Measurements from ENCODE around the gene CAPN1.

CAPN1 gene

GRCh38 chr11:65224930-65225278 is 43.2 kb downstream of the CAPN1 start:
- TF ChIP-seq ZBTB7A (IDR thresholded peaks at IDR 0.05; ENCODE audit: low read depth) (no peak), YY1 (IDR thresholded peaks at IDR 0.05; ENCODE audit: low read depth) (no peak), TAF1 (IDR thresholded peaks at IDR 0.05; ENCODE audit: low read depth) (no peak)

GRCh38 chr11:65225279-65226102 is 43.8 kb downstream of the CAPN1 start:
- TF ChIP-seq NFIC (IDR thresholded peaks at IDR 0.05) (no peak), USF1 (IDR thresholded peaks at IDR 0.05) (no peak), YY1 (IDR thresholded peaks at IDR 0.05; ENCODE audit: low read depth) (no peak), CEBPB (IDR thresholded peaks at IDR 0.05) (no peak), FOXM1 (IDR thresholded peaks at IDR 0.05; ENCODE audit: borderline replicate concordance, low read depth) (no peak), REST (IDR thresholded peaks at IDR 0.05; ENCODE audit: low read depth) (no peak), MAX (IDR thresholded peaks at IDR 0.05) (no peak), TAF1 (IDR thresholded peaks at IDR 0.05; ENCODE audit: low read depth) (no peak), TCF12 (IDR thresholded peaks at IDR 0.05; ENCODE audit: low read depth) (no peak), ZBTB7A (IDR thresholded peaks at IDR 0.05; ENCODE audit: low read depth) (no peak), EGR1 (IDR thresholded peaks at IDR 0.05) (no peak)

- no peak for TF ChIP-seq USF1 (IDR thresholded peaks at IDR 0.05)
- TF ChIP-seq CEBPB (IDR thresholded peaks at IDR 0.05), result no peak
- TF ChIP-seq TEAD4 (IDR thresholded peaks at IDR 0.05), result no peak
- TF ChIP-seq FOXM1 (IDR thresholded peaks at IDR 0.05; ENCODE audit: borderline replicate concordance, low read depth), result no peak
- TF ChIP-seq CREB1 (IDR thresholded peaks at IDR 0.05; ENCODE audit: low read depth), result no peak
Measured at GRCh38 chr11:65226103-65226442, 44.3 kb downstream of the CAPN1 start.

- TF ChIP-seq ZBTB7A (IDR thresholded peaks at IDR 0.05; ENCODE audit: low read depth) (no peak), YY1 (IDR thresholded peaks at IDR 0.05; ENCODE audit: low read depth) (no peak), MAX (IDR thresholded peaks at IDR 0.05) (no peak), RAD21 (IDR thresholded peaks at IDR 0.05; ENCODE audit: low read depth) (no peak), TCF12 (IDR thresholded peaks at IDR 0.05; ENCODE audit: low read depth) (no peak), REST (IDR thresholded peaks at IDR 0.05; ENCODE audit: low read depth) (no peak), CREB1 (IDR thresholded peaks at IDR 0.05; ENCODE audit: low read depth) (no peak), CEBPB (IDR thresholded peaks at IDR 0.05) (no peak), EP300 (IDR thresholded peaks at IDR 0.05; ENCODE audit: borderline replicate concordance) (no peak), NFIC (IDR thresholded peaks at IDR 0.05) (no peak), TAF1 (IDR thresholded peaks at IDR 0.05; ENCODE audit: low read depth) (no peak), FOXM1 (IDR thresholded peaks at IDR 0.05; ENCODE audit: borderline replicate concordance, low read depth) (no peak), TEAD4 (IDR thresholded peaks at IDR 0.05) (no peak), USF1 (IDR thresholded peaks at IDR 0.05) (no peak)
Measured at GRCh38 chr11:65227879-65228278, 46.2 kb downstream of the CAPN1 start.

- no peak for TF ChIP-seq TCF12 (IDR thresholded peaks at IDR 0.05; ENCODE audit: low read depth)
- TF ChIP-seq ZBTB7A (IDR thresholded peaks at IDR 0.05; ENCODE audit: low read depth), result no peak
- TF ChIP-seq USF1 (IDR thresholded peaks at IDR 0.05), result no peak
- no peak for TF ChIP-seq REST (IDR thresholded peaks at IDR 0.05; ENCODE audit: low read depth)
- no peak for TF ChIP-seq MAX (IDR thresholded peaks at IDR 0.05)
- no peak for TF ChIP-seq EP300 (IDR thresholded peaks at IDR 0.05; ENCODE audit: borderline replicate concordance)
- TF ChIP-seq RAD21 (IDR thresholded peaks at IDR 0.05; ENCODE audit: low read depth), result no peak
- TF ChIP-seq FOXM1 (IDR thresholded peaks at IDR 0.05; ENCODE audit: borderline replicate concordance, low read depth), result no peak
- TF ChIP-seq NFIC (IDR thresholded peaks at IDR 0.05), result no peak
- TF ChIP-seq YY1 (IDR thresholded peaks at IDR 0.05; ENCODE audit: low read depth), result no peak
- TF ChIP-seq EGR1 (IDR thresholded peaks at IDR 0.05), result no peak
- no peak for TF ChIP-seq CREB1 (IDR thresholded peaks at IDR 0.05; ENCODE audit: low read depth)
- TF ChIP-seq CEBPB (IDR thresholded peaks at IDR 0.05), result no peak
Measured at GRCh38 chr11:65236194-65237059, 54.7 kb downstream of the CAPN1 start.

Data from Ishikawa (cell line).